HG02852 (cell line): ENCODE results near the gene ADCY1.
A peak's percentile ranks its signal among the peaks of the same experiment; 100 is the strongest.
"Not testable (repeated sequence)": the region's sequence is repeated elsewhere in the genome, so short reads cannot be mapped to it uniquely, and the experiment has no call there.

Experiments
- ATAC-seq: cut with Tn5 transposase; IDR thresholded peaks from one replicate; pipeline ENCODE4 v1.9.1; 2021; ENCODE audit warnings: mild to moderate bottlenecking, moderate library complexity; ENCODE audit not compliant: unreplicated experiment

ADCY1 gene

GRCh38 chr7:45725231-45725630, 151.1 kb downstream of the ADCY1 start:
- not testable (repeated sequence) for ATAC-seq

GRCh38 chr7:45726883-45727282, 152.7 kb downstream of the ADCY1 start:
- no peak for ATAC-seq

- ATAC-seq = not testable (repeated sequence)
Measured at GRCh38 chr7:45731692-45732443, 157.7 kb downstream of the ADCY1 start.

GRCh38 chr7:45738920-45739319, 164.8 kb downstream of the ADCY1 start:
- ATAC-seq = not testable (repeated sequence)

- not testable (repeated sequence) for ATAC-seq
Measured at GRCh38 chr7:45740573-45740972, 166.4 kb downstream of the ADCY1 start.

DNA sequence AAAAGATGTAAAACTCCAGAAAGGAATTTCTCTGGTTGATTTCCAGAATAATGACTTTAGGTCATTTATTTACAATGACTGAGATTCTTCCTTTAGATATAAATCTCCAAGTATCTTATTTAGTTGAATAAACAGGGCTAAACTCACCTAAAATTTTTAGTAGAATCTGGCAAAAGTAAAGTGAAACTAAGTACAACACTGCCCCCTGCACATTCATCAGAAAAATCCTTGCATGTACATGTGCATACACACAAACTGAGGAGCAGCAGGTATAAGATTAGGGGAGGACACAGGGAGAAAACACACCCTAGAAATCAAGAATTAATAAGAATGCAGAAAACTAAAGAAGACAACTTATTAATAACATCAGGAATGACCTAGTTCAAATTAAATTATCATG, 174.8 kb downstream of the ADCY1 start:
- not testable (repeated sequence) for ATAC-seq

DNA sequence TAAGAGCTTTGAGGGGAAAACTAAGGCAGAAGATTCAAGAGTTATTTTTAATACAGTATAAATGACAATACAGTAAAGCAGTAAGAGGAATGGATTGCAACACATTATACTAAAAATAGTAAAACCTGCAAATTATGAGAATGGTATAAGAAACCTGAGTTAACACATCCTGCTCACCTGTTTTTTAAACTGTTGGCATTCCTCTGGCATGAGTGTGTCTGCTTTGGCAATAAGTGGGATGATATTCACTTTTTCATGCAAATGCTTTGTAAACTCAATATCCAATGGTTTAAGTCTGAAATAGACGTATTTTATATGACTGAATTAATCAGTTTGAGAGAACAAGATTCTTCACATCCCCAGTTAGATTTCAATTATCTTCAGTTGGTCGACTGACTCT, 177.2 kb downstream of the ADCY1 start:
- not testable (repeated sequence) for ATAC-seq

- not testable (repeated sequence) for ATAC-seq
Measured at GRCh38 chr7:45756333-45756732, 182.2 kb downstream of the ADCY1 start.

- ATAC-seq = not testable (repeated sequence)
Measured at GRCh38 chr7:45756757-45757156, 182.6 kb downstream of the ADCY1 start.

- ATAC-seq = not testable (repeated sequence)
Measured at GRCh38 chr7:45759464-45759863, 185.3 kb downstream of the ADCY1 start.

- not testable (repeated sequence) for ATAC-seq
Measured at GRCh38 chr7:45761545-45762205, 187.5 kb downstream of the ADCY1 start.

- not testable (repeated sequence) for ATAC-seq
Measured at GRCh38 chr7:45762225-45762994, 188.2 kb downstream of the ADCY1 start.

- peak; percentile 99 for ATAC-seq
Measured at GRCh38 chr7:45768516-45769394, 194.6 kb downstream of the ADCY1 start.

GRCh38 chr7:45769626-45770025, 195.5 kb downstream of the ADCY1 start:
- ATAC-seq = not testable (repeated sequence)
